Measurements from ENCODE around the gene ELK4. TPM values are rescaled to one million over a fixed set of nuclear protein-coding genes. Genes with fewer than 3 reads are reported as not detected.

ELK4 gene
- total and polyA plus RNA-seq, 2 of the 13 experiments (the other 11 are each of a cell fraction or from before 2014, with no cell fraction given): 8.3 to 13.1 TPM

- TF ChIP-seq MTA3 (CRISPR knock-in tag; IDR thresholded peaks at IDR 0.05) (no peak), ZNF180 (CRISPR knock-in tag; IDR thresholded peaks at IDR 0.05; ENCODE audit: borderline replicate concordance, low read depth) (no peak), ZNF703 (CRISPR knock-in tag; IDR thresholded peaks at IDR 0.05; ENCODE audit: borderline replicate concordance) (no peak), LCORL (IDR thresholded peaks at IDR 0.05) (no peak), LCORL (CRISPR knock-in tag; IDR thresholded peaks at IDR 0.05) (0 out of 2 replicates have a peak, but pooled peaks have one; percentile 19), ZNF276 (CRISPR knock-in tag; IDR thresholded peaks at IDR 0.05; ENCODE audit: low read depth) (no peak), FUBP1 (CRISPR knock-in tag; IDR thresholded peaks at IDR 0.05; ENCODE audit: borderline replicate concordance) (no peak), ETS1 (CRISPR knock-in tag; IDR thresholded peaks at IDR 0.05) (no peak), ARID2 (CRISPR knock-in tag; IDR thresholded peaks at IDR 0.05; ENCODE audit: borderline replicate concordance) (no peak), REXO4 (CRISPR knock-in tag; IDR thresholded peaks at IDR 0.05; ENCODE audit: borderline replicate concordance) (no peak), ZNF142 (CRISPR knock-in tag; IDR thresholded peaks at IDR 0.05) (no peak), ZNF30 (CRISPR knock-in tag; IDR thresholded peaks at IDR 0.05) (no peak), ZNF224 (CRISPR knock-in tag; IDR thresholded peaks at IDR 0.05) (no peak), ZBTB37 (CRISPR knock-in tag; IDR thresholded peaks at IDR 0.05) (no peak)
Observed at GRCh38 chr1:205631010-205631767, 622 bp downstream of the ELK4 start (continued).
